Ascending aorta (tissue), 2 donors: ENCODE results near the gene SLC7A6. TPM values are rescaled to one million over a fixed set of nuclear protein-coding genes. Genes with fewer than 3 reads are reported as not detected.

Experiments used
- DNase-seq, 2 donors: peaks; one replicate each; pipeline ENCODE4 v3.0.0-alpha.2; 2019; ENCODE audit warnings: low spot score in 2 of 2
- H3K27ac ChIP-seq, 2 donors: fragments of 200-600 bp; sonication (generic); one replicate each; pipeline ENCODE4 v1.5.1; 2016 to 2017; ENCODE audit warnings: mild to moderate bottlenecking in 1 of 2
- H3K27me3 ChIP-seq: fragments of 200-600 bp; sonication (generic); one replicate; pipeline ENCODE4 v1.5.1; 2017
- H3K36me3 ChIP-seq, 2 donors: fragments of 200-600 bp; sonication (generic); one replicate each; pipeline ENCODE4 v1.5.1; 2016
- H3K4me1 ChIP-seq, 2 donors: fragments of 200-600 bp; sonication (generic); one replicate each; pipeline ENCODE4 v1.5.1; 2016 to 2017; ENCODE audit warnings: mild to moderate bottlenecking in 1 of 2
- H3K4me3 ChIP-seq, 2 donors: fragments of 200-600 bp; sonication (generic); one replicate each; pipeline ENCODE4 v1.5.1; 2016 to 2017; ENCODE audit warnings: mild to moderate bottlenecking in 1 of 2
- H3K9me3 ChIP-seq, 2 donors: fragments of 200-600 bp; sonication (generic); one replicate each; pipeline ENCODE4 v1.5.1; 2016
- intact Hi-C: fragments of 100-400 bp; cut with DNase I; formaldehyde crosslinking; loops from one replicate; pipeline ENCODE4 v1.15.1; 2023
- total RNA-seq: library from RNA; depleted of rRNA; stranded (reverse); fragments of >200 nt; gene quantifications from one replicate; pipeline ENCODE4 v1.1.0, GENCODE V29; 2016
- TF ChIP-seq, protein P1 (sequence below), 3 experiments: fragments of 200-600 bp in 2 of 3; fragments of 450-650 bp in 1 of 3; sonication (generic) in 2 of 3; IDR thresholded peaks; one replicate each; pipeline ENCODE4 v1.5.1; 2016 to 2019; ENCODE audit warnings: antibody characterized with exemption in 3 of 3, mild to moderate bottlenecking in 1 of 3, moderate library complexity in 1 of 3

The SLC7A6 gene
- total RNA-seq, 1 donor from 2014 or later = 27.7 TPM

DNA sequence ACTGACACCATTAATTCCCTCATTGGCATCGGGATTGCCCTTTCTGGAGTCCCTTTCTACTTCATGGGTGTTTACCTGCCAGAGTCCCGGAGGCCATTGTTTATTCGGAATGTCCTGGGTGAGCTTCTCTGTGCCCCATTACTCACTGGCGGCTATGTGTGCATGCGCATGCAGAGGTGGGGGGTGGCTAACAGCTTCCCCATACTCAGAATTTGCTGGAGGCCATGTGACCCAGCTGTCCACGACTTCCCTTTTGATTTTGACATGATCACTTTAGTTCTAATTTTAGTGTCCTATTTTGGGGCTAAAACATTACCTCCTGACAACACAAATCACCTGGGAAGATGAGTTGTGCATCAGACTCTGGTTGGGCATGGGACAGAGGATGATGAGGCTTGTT is 32.4 kb downstream of the SLC7A6 start:
- DNase-seq = no peak
- H3K9me3 ChIP-seq = no peaks in the 10 kb centered on the region
- no peak overlapping the region for H3K27ac ChIP-seq
- no peak overlapping the region for H3K4me3 ChIP-seq
- TF ChIP-seq, protein P1, sequence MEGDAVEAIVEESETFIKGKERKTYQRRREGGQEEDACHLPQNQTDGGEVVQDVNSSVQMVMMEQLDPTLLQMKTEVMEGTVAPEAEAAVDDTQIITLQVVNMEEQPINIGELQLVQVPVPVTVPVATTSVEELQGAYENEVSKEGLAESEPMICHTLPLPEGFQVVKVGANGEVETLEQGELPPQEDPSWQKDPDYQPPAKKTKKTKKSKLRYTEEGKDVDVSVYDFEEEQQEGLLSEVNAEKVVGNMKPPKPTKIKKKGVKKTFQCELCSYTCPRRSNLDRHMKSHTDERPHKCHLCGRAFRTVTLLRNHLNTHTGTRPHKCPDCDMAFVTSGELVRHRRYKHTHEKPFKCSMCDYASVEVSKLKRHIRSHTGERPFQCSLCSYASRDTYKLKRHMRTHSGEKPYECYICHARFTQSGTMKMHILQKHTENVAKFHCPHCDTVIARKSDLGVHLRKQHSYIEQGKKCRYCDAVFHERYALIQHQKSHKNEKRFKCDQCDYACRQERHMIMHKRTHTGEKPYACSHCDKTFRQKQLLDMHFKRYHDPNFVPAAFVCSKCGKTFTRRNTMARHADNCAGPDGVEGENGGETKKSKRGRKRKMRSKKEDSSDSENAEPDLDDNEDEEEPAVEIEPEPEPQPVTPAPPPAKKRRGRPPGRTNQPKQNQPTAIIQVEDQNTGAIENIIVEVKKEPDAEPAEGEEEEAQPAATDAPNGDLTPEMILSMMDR (IDR thresholded peaks at IDR 0.05) = no peak
- intact Hi-C loops = no loop called here
- no peaks in the 10 kb centered on the region for H3K4me1 ChIP-seq
- peaks cover 79 to 97% of the 10 kb centered on the region in 2 donors for H3K36me3 ChIP-seq
- H3K27me3 ChIP-seq = no peaks in the 10 kb centered on the region

DNA sequence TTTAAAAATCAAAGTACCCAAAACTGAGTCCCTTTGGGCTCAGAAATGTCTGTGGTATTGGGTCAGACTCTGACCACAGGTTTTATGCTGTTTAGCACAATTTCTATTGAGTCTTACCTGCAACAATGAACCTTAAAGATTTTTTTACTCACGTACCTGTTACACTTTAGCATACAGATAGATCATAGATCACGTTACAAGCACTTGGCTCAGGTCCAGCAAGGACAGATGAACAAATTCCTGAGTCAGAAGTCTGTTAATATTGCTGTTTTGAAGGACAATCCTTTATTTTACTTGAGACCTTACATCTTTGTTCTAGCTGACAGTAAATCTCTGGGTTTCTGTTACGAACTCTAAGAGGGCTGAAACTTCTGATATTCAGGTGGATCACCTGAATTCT is 33.6 kb downstream of the SLC7A6 start:
- TF ChIP-seq, protein P1 (IDR thresholded peaks at IDR 0.05) = no peak
- Histone ChIP-seq H3K36me3 (peaks cover 82 to 97% of the 10 kb centered on the region in 2 donors), H3K4me1 (no peaks in the 10 kb centered on the region), H3K4me3 (no peak overlapping the region), H3K27ac (peak overlapping the region in 1 of 2 donors; percentile 34), H3K27me3 (no peaks in the 10 kb centered on the region), H3K9me3 (no peaks in the 10 kb centered on the region)
- intact Hi-C loops = no loop called here
- DNase-seq = no peak

DNA sequence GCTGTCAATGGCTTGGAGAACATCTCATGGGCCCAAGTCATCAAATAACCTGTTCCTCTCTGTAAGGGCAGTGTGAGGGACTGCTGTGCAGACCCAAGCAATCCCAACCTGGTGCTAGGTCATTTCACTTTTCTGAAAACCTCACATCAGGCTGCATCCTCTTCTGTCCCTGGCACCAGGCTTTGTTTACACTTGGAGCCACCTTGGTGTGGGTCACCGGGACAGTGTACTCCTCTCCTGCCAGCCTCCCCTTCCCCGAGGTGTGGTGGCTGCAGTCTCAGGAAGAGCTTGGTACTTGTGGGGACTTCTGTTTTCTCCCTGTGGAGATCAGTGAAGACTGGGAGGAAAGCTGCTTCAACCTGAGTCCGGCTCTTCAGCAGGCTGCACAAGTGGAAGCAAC is 34.0 kb downstream of the SLC7A6 start:
- no peaks in the 10 kb centered on the region for H3K4me1 ChIP-seq
- H3K27ac ChIP-seq = peak overlapping the region in 1 of 2 donors; percentile 34
- DNase-seq = no peak
- H3K9me3 ChIP-seq = no peaks in the 10 kb centered on the region
- H3K4me3 ChIP-seq = no peak overlapping the region
- no peaks in the 10 kb centered on the region for H3K27me3 ChIP-seq
- H3K36me3 ChIP-seq = peaks cover 82 to 97% of the 10 kb centered on the region in 2 donors
- intact Hi-C loops = no loop called here
- TF ChIP-seq, protein P1 (IDR thresholded peaks at IDR 0.05) = no peak

DNA sequence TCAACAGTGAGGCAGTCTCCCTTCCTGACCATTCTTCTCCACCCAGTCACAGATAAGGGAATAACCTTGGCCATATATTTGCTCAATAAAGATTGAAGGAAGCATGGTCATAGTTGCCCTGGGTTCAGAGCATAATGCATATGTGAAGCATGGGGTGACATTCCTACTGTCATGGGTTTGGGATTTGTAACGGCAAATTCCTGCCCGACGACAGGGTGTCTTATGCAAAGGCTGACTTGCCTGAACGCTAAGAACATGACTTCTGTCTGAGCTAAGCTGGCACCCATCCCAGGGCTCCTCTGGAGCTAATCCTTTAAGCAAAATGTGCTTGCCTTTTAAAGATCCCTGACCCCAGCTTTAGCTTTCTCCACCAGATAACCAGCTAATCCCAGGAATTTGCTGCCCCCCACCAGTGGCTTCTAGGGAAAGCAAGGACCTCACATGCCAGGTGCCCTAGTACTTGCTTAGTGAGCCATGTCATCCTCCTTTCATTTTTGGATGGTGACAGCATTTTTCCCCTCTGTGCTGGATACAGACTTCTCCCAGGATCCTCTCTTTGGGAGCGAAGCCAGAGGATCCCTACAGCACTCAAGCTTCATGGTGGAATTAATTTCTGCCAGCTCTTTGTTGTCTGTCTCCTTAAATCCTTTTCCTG is 34.7 kb downstream of the SLC7A6 start:
- no peaks in the 10 kb centered on the region for H3K27me3 ChIP-seq
- no peak overlapping the region for H3K4me3 ChIP-seq
- no peak for DNase-seq
- TF ChIP-seq, protein P1 (IDR thresholded peaks at IDR 0.05) = no peak
- no peaks in the 10 kb centered on the region for H3K9me3 ChIP-seq
- H3K27ac ChIP-seq = peak overlapping the region in 1 of 2 donors; percentile 34
- peaks cover 80 to 97% of the 10 kb centered on the region in 2 donors for H3K36me3 ChIP-seq
- intact Hi-C loops = no loop called here
- H3K4me1 ChIP-seq = no peaks in the 10 kb centered on the region

DNA sequence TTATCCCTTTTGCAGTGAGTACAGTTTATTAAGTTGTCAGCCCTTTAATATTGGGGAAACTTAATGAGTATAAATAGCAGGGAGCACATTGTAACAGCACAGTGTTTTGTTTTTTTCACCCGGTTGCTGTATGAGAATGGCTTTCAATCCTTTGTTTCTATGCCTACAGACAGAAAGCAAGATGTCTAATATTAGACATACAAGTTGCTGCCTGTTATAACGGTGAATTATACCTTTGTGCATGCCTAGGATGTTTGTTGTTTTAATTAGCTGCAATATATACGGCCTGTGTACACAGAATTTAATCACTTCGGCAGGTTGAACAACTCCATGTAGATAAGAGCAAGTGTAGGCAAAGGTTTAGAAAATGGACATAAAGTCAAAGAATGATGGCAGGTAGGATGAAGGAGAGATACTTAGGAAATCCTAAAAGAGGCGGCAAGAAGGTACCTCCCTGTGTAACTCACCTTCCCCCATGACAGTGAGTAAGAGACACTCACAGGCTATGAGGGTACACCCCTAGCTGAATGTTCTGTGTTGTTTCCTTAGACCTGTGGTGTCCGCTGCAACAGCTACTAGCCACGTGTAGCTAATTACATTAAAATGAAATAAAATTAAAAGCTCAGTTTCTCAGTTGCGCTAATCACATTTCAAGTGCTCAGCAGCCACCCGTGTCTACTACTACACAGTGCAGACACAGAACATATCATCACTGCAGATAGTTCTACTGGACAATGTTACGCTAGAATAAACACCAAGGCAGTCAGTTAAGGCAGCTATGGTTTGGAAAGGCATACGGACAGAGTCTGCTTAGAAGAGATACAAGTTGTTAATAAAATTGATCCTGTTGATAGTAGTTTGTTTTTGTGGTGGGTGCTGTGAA is 35.5 kb downstream of the SLC7A6 start:
- H3K4me1 ChIP-seq = no peaks in the 10 kb centered on the region
- intact Hi-C loops = no loop called here
- H3K27me3 ChIP-seq = no peaks in the 10 kb centered on the region
- DNase-seq = no peak
- peaks cover 79 to 95% of the 10 kb centered on the region in 2 donors for H3K36me3 ChIP-seq
- no peak overlapping the region for H3K4me3 ChIP-seq
- H3K9me3 ChIP-seq = no peaks in the 10 kb centered on the region
- H3K27ac ChIP-seq = no peak overlapping the region
- TF ChIP-seq, protein P1 (IDR thresholded peaks at IDR 0.05) = no peak
